HepG2 (cell line): Measurements from ENCODE around the gene CBLC. TPM values are rescaled to one million over a fixed set of nuclear protein-coding genes. Genes with fewer than 3 reads are reported as not detected.

ENCODE experiments used
- BORCS8-MEF2B ChIP-seq: sonication (generic); formaldehyde crosslinking; IDR thresholded peaks from 2 replicates; pipeline ENCODE4 v1.8.0; 2022; ENCODE audit warnings: mild to moderate bottlenecking, missing genetic modification reagents
- FOXM1 ChIP-seq: sonication (generic); formaldehyde crosslinking; IDR thresholded peaks from 2 replicates; pipeline ENCODE4 v1.5.0; 2020; ENCODE audit warnings: missing genetic modification reagents
- HINFP ChIP-seq: sonication (generic); formaldehyde crosslinking; IDR thresholded peaks from 2 replicates; pipeline ENCODE4 v1.4.0; 2020; ENCODE audit warnings: low read depth, mild to moderate bottlenecking, missing genetic modification reagents
- NFE2L2 ChIP-seq: fragments of 150-350 bp; IDR thresholded peaks from 2 replicates; pipeline ENCODE4 v1.6.1; 2014; ENCODE audit warnings: low read length
- NFIC ChIP-seq: IDR thresholded peaks from 2 replicates; pipeline ENCODE4 v1.6.1; 2012; ENCODE audit warnings: mild to moderate bottlenecking, low read length, inconsistent platforms
- PHB2 ChIP-seq: fragments of 450-650 bp; IDR thresholded peaks from 2 replicates; pipeline ENCODE4 v1.6.1; 2018; ENCODE audit not compliant: partially characterized antibody
- RFXAP ChIP-seq: sonication (generic); formaldehyde crosslinking; IDR thresholded peaks from 2 replicates; pipeline ENCODE4 v1.4.0; 2020; ENCODE audit warnings: missing genetic modification reagents, borderline replicate concordance
- SUZ12 ChIP-seq: fragments of 150-350 bp; IDR thresholded peaks from 2 replicates; pipeline ENCODE4 v1.6.1; 2014; ENCODE audit warnings: low read depth, low read length
- WIZ ChIP-seq: sonication (generic); formaldehyde crosslinking; IDR thresholded peaks from 2 replicates; pipeline ENCODE4 v1.5.1; 2020; ENCODE audit warnings: mild to moderate bottlenecking, missing genetic modification reagents
- ZBTB14 ChIP-seq: sonication (generic); formaldehyde crosslinking; IDR thresholded peaks from 2 replicates; pipeline ENCODE4 v1.4.0; 2020; ENCODE audit warnings: missing genetic modification reagents
- ZFP41 ChIP-seq: sonication (generic); formaldehyde crosslinking; IDR thresholded peaks from 2 replicates; pipeline ENCODE4 v1.4.0; 2020; ENCODE audit warnings: mild to moderate bottlenecking, missing genetic modification reagents, borderline replicate concordance
- ZGPAT ChIP-seq: IDR thresholded peaks from 2 replicates; pipeline ENCODE4 v1.6.1; 2016; ENCODE audit warnings: mild to moderate bottlenecking
- ZNF414 ChIP-seq: sonication (generic); formaldehyde crosslinking; IDR thresholded peaks from 2 replicates; pipeline ENCODE4 v1.5.0; 2020; ENCODE audit warnings: missing genetic modification reagents
- ZNF496 ChIP-seq: sonication (generic); formaldehyde crosslinking; IDR thresholded peaks from 2 replicates; pipeline ENCODE4 v1.8.1; 2023; ENCODE audit warnings: mild to moderate bottlenecking, moderate library complexity, missing genetic modification reagents; ENCODE audit not compliant: insufficient replicate concordance
- ZSCAN20 ChIP-seq: sonication (generic); formaldehyde crosslinking; IDR thresholded peaks from 2 replicates; pipeline ENCODE4 v1.4.0; 2020; ENCODE audit warnings: missing genetic modification reagents, mild to moderate bottlenecking, borderline replicate concordance
- ZSCAN30 ChIP-seq: sonication (generic); formaldehyde crosslinking; IDR thresholded peaks from 2 replicates; pipeline ENCODE4 v1.5.0; 2020; ENCODE audit warnings: mild to moderate bottlenecking, missing genetic modification reagents
- polyA plus RNA-seq, 8 experiments: library from polyadenylated mRNA; depleted of rRNA in 3 of 8; stranded (reverse) in 7 of 8; unstranded in 1 of 8; fragments of >200 nt; fragmentation: Illumina TruSeq in 4 of 8; extraction: Trizol in 4 of 8; gene quantifications; 2 replicates each; pipeline versions ENCODE4 v1.2.1 to v1.2.3, GENCODE V29; 2011 to 2016; ENCODE audit warnings: low read depth in 4 of 8, missing spikeins in 1 of 8, mixed read lengths in 1 of 8; ENCODE audit not compliant: insufficient read depth in 1 of 8
- total RNA-seq, 5 experiments: library from RNA; depleted of rRNA; stranded (reverse); fragments of >200 nt; fragmentation: Illumina TruSeq; extraction: Trizol; gene quantifications; 2 replicates each; pipeline ENCODE4 v1.2.3, GENCODE V29; 2016; ENCODE audit warnings: low read depth in 1 of 5
- TF ChIP-seq, protein P1 (sequence below), 2 experiments: sonication (generic) in 1 of 2; formaldehyde crosslinking in 1 of 2; IDR thresholded peaks; 2 replicates each; pipeline versions ENCODE4 v1.6.1 to v1.9.0; 2014 to 2022; ENCODE audit warnings: antibody characterized with exemption in 1 of 2, borderline replicate concordance in 1 of 2, inconsistent platforms in 1 of 2, low read depth in 1 of 2, missing genetic modification reagents in 1 of 2

CBLC gene
- total and polyA plus RNA-seq, 2 of the 13 experiments (the other 11 are each of a cell fraction or from before 2014, with no cell fraction given): 1.8 to 2.6 TPM

DNA sequence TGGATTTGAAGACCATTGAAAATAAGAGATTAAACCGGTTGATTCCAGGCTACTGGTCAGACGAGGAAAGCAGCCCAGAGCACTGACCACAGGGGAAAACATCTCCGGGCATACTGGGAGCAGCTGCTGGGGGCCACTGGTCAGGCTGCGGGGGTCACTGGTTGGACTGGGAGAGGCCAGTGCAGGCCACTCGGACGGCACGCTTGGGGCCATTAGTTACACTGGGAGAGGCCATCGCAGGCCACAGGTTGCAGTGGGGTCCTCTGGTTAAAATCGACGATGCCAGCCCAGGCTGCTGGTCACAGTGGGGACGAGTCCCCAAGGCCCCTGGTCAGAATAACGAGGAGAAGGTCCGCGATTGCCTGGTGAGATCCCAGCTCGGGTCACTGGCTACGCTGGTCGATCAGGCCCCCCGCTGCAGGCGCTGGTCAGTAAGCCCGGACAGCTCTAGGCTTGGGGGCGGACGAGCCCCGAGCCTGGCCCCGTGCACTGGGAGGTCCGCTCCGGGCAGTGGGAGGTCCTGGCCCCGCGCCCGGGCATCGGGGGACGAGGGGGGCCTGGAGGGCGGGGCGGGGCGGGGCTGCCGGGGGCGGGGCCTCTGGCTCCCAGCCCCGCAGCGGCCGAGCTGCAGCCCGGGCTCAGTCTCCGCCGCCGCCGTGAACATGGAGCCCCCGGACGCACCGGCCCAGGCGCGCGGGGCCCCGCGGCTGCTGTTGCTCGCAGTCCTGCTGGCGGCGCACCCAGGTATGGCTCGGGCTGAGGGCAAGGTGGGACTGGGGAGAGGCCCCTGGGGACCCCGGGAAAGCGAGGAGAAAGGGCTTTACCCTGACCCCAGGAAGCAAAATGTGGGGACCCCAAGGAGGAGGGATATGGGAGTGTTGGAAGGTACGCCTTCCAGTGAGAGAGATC, 31.0 kb downstream of the CBLC start, which contains the start of gene BCAM (continued):
- TF ChIP-seq, protein P1, sequence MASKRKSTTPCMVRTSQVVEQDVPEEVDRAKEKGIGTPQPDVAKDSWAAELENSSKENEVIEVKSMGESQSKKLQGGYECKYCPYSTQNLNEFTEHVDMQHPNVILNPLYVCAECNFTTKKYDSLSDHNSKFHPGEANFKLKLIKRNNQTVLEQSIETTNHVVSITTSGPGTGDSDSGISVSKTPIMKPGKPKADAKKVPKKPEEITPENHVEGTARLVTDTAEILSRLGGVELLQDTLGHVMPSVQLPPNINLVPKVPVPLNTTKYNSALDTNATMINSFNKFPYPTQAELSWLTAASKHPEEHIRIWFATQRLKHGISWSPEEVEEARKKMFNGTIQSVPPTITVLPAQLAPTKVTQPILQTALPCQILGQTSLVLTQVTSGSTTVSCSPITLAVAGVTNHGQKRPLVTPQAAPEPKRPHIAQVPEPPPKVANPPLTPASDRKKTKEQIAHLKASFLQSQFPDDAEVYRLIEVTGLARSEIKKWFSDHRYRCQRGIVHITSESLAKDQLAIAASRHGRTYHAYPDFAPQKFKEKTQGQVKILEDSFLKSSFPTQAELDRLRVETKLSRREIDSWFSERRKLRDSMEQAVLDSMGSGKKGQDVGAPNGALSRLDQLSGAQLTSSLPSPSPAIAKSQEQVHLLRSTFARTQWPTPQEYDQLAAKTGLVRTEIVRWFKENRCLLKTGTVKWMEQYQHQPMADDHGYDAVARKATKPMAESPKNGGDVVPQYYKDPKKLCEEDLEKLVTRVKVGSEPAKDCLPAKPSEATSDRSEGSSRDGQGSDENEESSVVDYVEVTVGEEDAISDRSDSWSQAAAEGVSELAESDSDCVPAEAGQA (IDR thresholded peaks at IDR 0.05; ENCODE audit: low read depth): no peak
- TF ChIP-seq, protein P1 (CRISPR knock-in tag; IDR thresholded peaks at IDR 0.05; ENCODE audit: borderline replicate concordance): no peak
- TF ChIP-seq ZSCAN30 (peak; percentile 61; the same call in 1 of the 2 replicates), RFXAP (peak; percentile 47; the same call in 1 of the 2 replicates), BORCS8-MEF2B (CRISPR knock-in tag) (no peak), FOXM1 (CRISPR knock-in tag) (no peak), HINFP (CRISPR knock-in tag) (peak; percentile 55; the same call in 1 of the 2 replicates), NFIC (no peak), SUZ12 (no peak), WIZ (no peak; the same call in 1 of the 2 replicates), ZGPAT (CRISPR knock-in tag) (peak; percentile 34), ZBTB14 (CRISPR knock-in tag) (no peak), PHB2 (no peak), ZNF414 (CRISPR knock-in tag) (no peak), NFE2L2 (no peak), ZNF496 (no peak), ZFP41 (CRISPR knock-in tag) (no peak), ZSCAN20 (CRISPR knock-in tag) (no peak)
